K562 (cell line): ENCODE measurements around the gene GSG1. TPM values are rescaled to one million over a fixed set of nuclear protein-coding genes. Genes with fewer than 3 reads are reported as not detected.

Experiments used
- ATAC-seq: fragments of 200-7000 bp; cut with Tn5 transposase; 3 replicates; pipeline ENCODE4 v1.9.1; 2020; ENCODE audit warnings: moderate library complexity
- BruUV-seq: library from RNA; stranded (reverse); fragments of 400-500 nt; replicated peaks from 2 replicates; lab custom pipeline; 2021; lab: Mats Ljungman, UMichigan
- CTCF ChIA-PET: fragments of 300-600 bp; formaldehyde crosslinking; extraction: SDS; loops from one replicate; lab custom pipeline; 2021; ENCODE audit warnings: low intra/inter-chr PET ratio; lab: Yijun Ruan, JAX
- POLR2A ChIA-PET: fragments of 300-600, 350-650 bp; sonication (Branson Sonifier 250); formaldehyde crosslinking; extraction: SDS; loops from one replicate; lab custom pipeline; 2021; ENCODE audit warnings: antibody characterized with exemption, inconsistent platforms; lab: Yijun Ruan, JAX
- DNase-seq, 4 experiments: peaks; one replicate each; pipeline versions ENCODE4 v3.0.0 to v3.0.0-alpha.2; 2011 to 2018; ENCODE audit warnings: low spot score in 3 of 4, mixed read lengths in 3 of 4; ENCODE audit errors: extremely low read depth in 1 of 4
- FAIRE-seq: peaks from 2 replicates; lab custom pipeline; 2011; peaks lifted over from hg19 to GRCh38; lab: Jason Lieb, UNC
- H2AFZ ChIP-seq: 2 replicates; pipeline ENCODE4 v1.6.0; 2011; ENCODE audit warnings: low read depth, low read length, control low read depth, inconsistent platforms
- H3K27ac ChIP-seq: fragments of 200-600 bp; 3 replicates; pipeline ENCODE4 v1.8.0; 2011; ENCODE audit warnings: low read depth, mild to moderate bottlenecking, control low read depth, inconsistent platforms, low read length, moderate library complexity, mixed read lengths; ENCODE audit errors: extremely low read depth
- H3K27me3 ChIP-seq, 2 experiments: fragments of 300-600 bp in 1 of 2; 2 replicates in 1 of 2; 3 replicates in 1 of 2; pipeline versions ENCODE4 v1.6.0 to v1.8.0; 2011; ENCODE audit warnings: inconsistent platforms in 2 of 2, low read length in 2 of 2, mild to moderate bottlenecking in 1 of 2, mixed read lengths in 1 of 2, moderate library complexity in 1 of 2; ENCODE audit not compliant: control insufficient read depth in 2 of 2, insufficient read depth in 2 of 2
- H3K36me3 ChIP-seq: fragments of 300-600 bp; 3 replicates; pipeline ENCODE4 v1.8.0; 2011; ENCODE audit warnings: mild to moderate bottlenecking, low read length, inconsistent platforms; ENCODE audit not compliant: control insufficient read depth, insufficient read depth
- H3K4me1 ChIP-seq, 2 experiments: fragments of 200-600 bp in 1 of 2; replicated peaks in 1 of 2; 2 replicates in 1 of 2; 3 replicates in 1 of 2; pipeline versions ENCODE4 v1.5.1 to v1.8.0; 2011; ENCODE audit warnings: inconsistent platforms in 2 of 2, low read length in 2 of 2, mild to moderate bottlenecking in 1 of 2, mixed read lengths in 1 of 2, moderate library complexity in 1 of 2; ENCODE audit not compliant: control insufficient read depth in 2 of 2, insufficient read depth in 2 of 2
- H3K4me2 ChIP-seq: 2 replicates; pipeline ENCODE4 v1.6.1; 2011; ENCODE audit warnings: low read length, control low read depth, inconsistent platforms, mixed read lengths; ENCODE audit not compliant: insufficient read depth
- H3K4me3 ChIP-seq: fragments of 200-600 bp; sonication (generic), shearing (Covaris generic); 2 replicates; pipeline ENCODE4 v1.5.1; 2016; ENCODE audit warnings: control low read depth, inconsistent platforms
- H3K79me2 ChIP-seq: fragments of 200-600 bp; 3 replicates; pipeline ENCODE4 v1.8.0; 2011; ENCODE audit warnings: low read length, inconsistent platforms; ENCODE audit not compliant: control insufficient read depth, insufficient read depth
- H3K9ac ChIP-seq, 2 experiments: 2 replicates each; pipeline versions ENCODE4 v1.6.0 to v1.6.1; 2011; ENCODE audit warnings: low read depth in 2 of 2, low read length in 2 of 2, control low read depth in 1 of 2, inconsistent platforms in 1 of 2, mild to moderate bottlenecking in 1 of 2, mixed read lengths in 1 of 2; ENCODE audit not compliant: insufficient read depth in 1 of 2
- H3K9me1 ChIP-seq: one replicate; pipeline ENCODE4 v1.6.0; 2011; ENCODE audit warnings: inconsistent platforms, mild to moderate bottlenecking, low read length, moderate library complexity; ENCODE audit not compliant: control insufficient read depth, insufficient read depth
- H3K9me3 ChIP-seq: replicated peaks from 2 replicates; pipeline ENCODE4 v1.5.1; 2011; ENCODE audit warnings: low read depth, low read length, inconsistent platforms; ENCODE audit not compliant: control insufficient read depth, insufficient read depth
- H4K20me1 ChIP-seq: replicated peaks from 2 replicates; pipeline ENCODE4 v1.6.1; 2011; ENCODE audit warnings: low read length, inconsistent platforms, mixed read lengths; ENCODE audit not compliant: control insufficient read depth, insufficient read depth
- ADNP ChIP-seq: fragments of 200-800 bp; sonication (Bioruptor generic); IDR thresholded peaks from 2 replicates; pipeline ENCODE4 v1.6.1; 2016; ENCODE audit warnings: missing genetic modification characterization, missing compliant biosample characterization
- CHD4 ChIP-seq: fragments of 200-600 bp; sonication (generic); IDR thresholded peaks from 3 replicates; pipeline ENCODE4 v1.6.1; 2012; ENCODE audit warnings: low read depth, mild to moderate bottlenecking, mixed read lengths, low read length, inconsistent platforms; ENCODE audit not compliant: insufficient read depth, insufficient replicate concordance, poor library complexity, severe bottlenecking
- FOXJ2 ChIP-seq: fragments of 200-800 bp; sonication (Bioruptor generic); IDR thresholded peaks from 2 replicates; pipeline ENCODE4 v1.6.1; 2016; ENCODE audit warnings: missing genetic modification characterization, missing compliant biosample characterization
- GMEB1 ChIP-seq: fragments of 250-450 bp; sonication (Bioruptor Pico); IDR thresholded peaks from 2 replicates; pipeline ENCODE4 v1.4.0; 2020; ENCODE audit warnings: mild to moderate bottlenecking
- PBX2 ChIP-seq, 2 experiments: IDR thresholded peaks in 1 of 2; conservative IDR thresholded peaks in 1 of 2; 2 replicates each; pipeline ENCODE4 v1.6.1; 2016; ENCODE audit warnings: low read depth in 2 of 2, mild to moderate bottlenecking in 1 of 2, missing compliant biosample characterization in 1 of 2, missing genetic modification characterization in 1 of 2, moderate library complexity in 1 of 2
- SRSF9 ChIP-seq: fragments of 200-400 bp; formaldehyde crosslinking; IDR thresholded peaks from 2 replicates; pipeline ENCODE4 v1.6.1; 2017; ENCODE audit warnings: low read depth, low read length, borderline replicate concordance
- TAF1 ChIP-seq: IDR thresholded peaks from 2 replicates; pipeline ENCODE4 v1.6.1; 2011; ENCODE audit warnings: mild to moderate bottlenecking, low read length, moderate library complexity; ENCODE audit not compliant: insufficient read depth, control insufficient read depth, severe bottlenecking; ENCODE audit errors: extremely low read depth
- ZBTB26 ChIP-seq: fragments of 450-650 bp; formaldehyde crosslinking; IDR thresholded peaks from 2 replicates; pipeline ENCODE4 v1.4.0; 2022; ENCODE audit warnings: missing genetic modification characterization
- ZKSCAN3 ChIP-seq: fragments of 250-450 bp; sonication (Bioruptor Pico); IDR thresholded peaks from 2 replicates; pipeline ENCODE4 v1.4.0; 2020
- ZNF121 ChIP-seq: sonication (generic); formaldehyde crosslinking; conservative IDR thresholded peaks from 2 replicates; pipeline ENCODE4 v1.8.0; 2022; ENCODE audit warnings: missing genetic modification reagents
- WGBS: fragments of 100-300 bp; shearing (Covaris generic); methylation state at CpG from one replicate; pipeline ENCODE4 v1.1.6; 2016; ENCODE audit warnings: low coverage, mixed read lengths; ENCODE audit not compliant: insufficient coverage; ENCODE audit errors: missing lambda C conversion rate; 5-methylcytosine and 5-hydroxymethylcytosine counted together
- in situ Hi-C: fragments of 300-500 bp; cut with MboI; formaldehyde crosslinking; loops from 4 replicates; pipeline ENCODE4 v1.15.0; 2018; ENCODE audit warnings: inconsistent platforms, mixed read lengths
- intact Hi-C: fragments of 100-400 bp; cut with micrococcal nuclease; formaldehyde crosslinking; loops from 2 replicates; pipeline ENCODE4 v1.14.2; 2022
- polyA plus RNA-seq, 8 experiments: library from polyadenylated mRNA; depleted of rRNA in 4 of 8; stranded (reverse) in 5 of 8; unstranded in 3 of 8; fragments of >200 nt; fragmentation: Nextera tagmentation in 2 of 8; fragmentation: Illumina TruSeq in 1 of 8; extraction: Ambion mirVana in 2 of 8; extraction: Trizol in 1 of 8; gene quantifications; 2 replicates each; pipeline versions ENCODE4 v1.2.1 to v1.2.3, GENCODE V29; 2011 to 2014; ENCODE audit warnings: inconsistent platforms in 1 of 8, missing spikeins in 1 of 8
- total RNA-seq, 7 experiments: library from RNA; depleted of rRNA in 6 of 7; stranded (reverse); fragments of >200 nt in 6 of 7; fragmentation: Illumina TruSeq in 2 of 7; extraction: Trizol in 2 of 7; gene quantifications; 2 replicates each; pipeline versions ENCODE4 v1.2.1 to v1.2.3, GENCODE V29; 2011 to 2021; ENCODE audit warnings: low replicate concordance in 1 of 7

GSG1 gene
- total and polyA plus RNA-seq, 9 of the 15 experiments (the other 6 are each of a cell fraction or from before 2014, with no cell fraction given), result not detected

GRCh38 chr12:13117029-13117428, 13.6 kb upstream of the GSG1 start:
- TF ChIP-seq FOXJ2 (tag), result no peak
- no peak for TF ChIP-seq ZNF121 (CRISPR knock-in tag)
- no peak for TF ChIP-seq ZBTB26
- no peak for TF ChIP-seq SRSF9
- TF ChIP-seq CHD4, result no peak
- TF ChIP-seq ADNP, result no peak
- TF ChIP-seq TAF1, result no peak
- TF ChIP-seq PBX2 (CRISPR knock-in tag; IDR thresholded peaks at IDR 0.05; ENCODE audit: low read depth), result no peak
- no peak for TF ChIP-seq PBX2 (tag; conservative IDR thresholded peaks at IDR 0.05; ENCODE audit: low read depth)
- no peak for TF ChIP-seq ZKSCAN3
- no peak for TF ChIP-seq GMEB1 (CRISPR knock-in tag)
- TF ChIP-seq, all 486 proteins: peak for 0
- intact Hi-C loops, result no loop called here
- CTCF ChIA-PET, result no interaction called here

More at GRCh38 chr12:13117029-13117428, 13.6 kb upstream of the GSG1 start:
- Histone ChIP-seq H3K9me1 (no peaks in the 10 kb centered on the region), H4K20me1 (no peaks in the 10 kb centered on the region; the same call in 1 of the 2 replicates), H3K27ac (no peak overlapping the region), H3K9ac (no peak overlapping the region), H3K27me3 (peaks cover 0 to 33% of the 10 kb centered on the region in 2 experiments; a peak in 2 of 5 replicates), H3K79me2 (no peaks in the 10 kb centered on the region), H3K4me3 (no peak overlapping the region), H3K4me2 (no peak overlapping the region), H3K4me1 (no peaks in the 10 kb centered on the region), H3K36me3 (no peaks in the 10 kb centered on the region), H2AFZ (no peak overlapping the region), H3K9me3 (no peaks in the 10 kb centered on the region)
- no peak for DNase-seq
- no TSS peak for BruUV-seq
- in situ Hi-C loops, result no loop called here
- no peak for FAIRE-seq
- WGBS, result 0% methylated on average over 6 of the region's 6 CpGs
- POLR2A ChIA-PET, result no interaction called here
- no peak for ATAC-seq
